AG20443 (cell line): Measurements from ENCODE around the gene HOXB4.

Experiments used
- DNase-seq: peaks from one replicate; pipeline ENCODE4 v3.0.0; 2012; ENCODE audit warnings: low spot score, mixed read lengths

Gene HOXB4

GRCh38 chr17:48601539-48602425, 23.6 kb upstream of the HOXB4 start:
- no peak for DNase-seq

GRCh38 chr17:48601207-48601538, 23.0 kb upstream of the HOXB4 start:
- no peak for DNase-seq

GRCh38 chr17:48600244-48601098, 22.3 kb upstream of the HOXB4 start:
- DNase-seq: no peak

GRCh38 chr17:48599354-48599753, 21.2 kb upstream of the HOXB4 start:
- DNase-seq: no peak

DNA sequence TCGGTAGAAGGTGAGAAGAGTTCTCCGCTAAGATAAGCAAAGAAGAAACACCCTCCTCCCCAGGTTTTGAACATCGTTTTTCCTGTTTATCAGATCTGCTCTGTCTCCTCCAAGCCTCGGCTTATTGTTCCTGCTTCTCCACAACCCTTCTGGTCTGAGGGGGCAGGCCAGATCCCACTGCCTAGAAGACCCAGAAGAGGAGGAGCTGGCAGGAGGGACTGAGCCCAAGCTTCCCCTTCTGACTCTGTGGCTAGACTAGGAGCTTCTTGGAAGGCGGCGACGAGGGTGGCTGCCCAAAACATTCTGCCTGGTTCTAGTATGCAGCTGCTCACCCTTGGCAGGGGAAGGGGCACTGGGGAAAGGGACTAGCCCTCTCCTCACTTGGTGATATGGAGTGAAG, 20.6 kb upstream of the HOXB4 start:
- DNase-seq: no peak

GRCh38 chr17:48597778-48598631, 19.9 kb upstream of the HOXB4 start:
- DNase-seq: peak; percentile 68

DNA sequence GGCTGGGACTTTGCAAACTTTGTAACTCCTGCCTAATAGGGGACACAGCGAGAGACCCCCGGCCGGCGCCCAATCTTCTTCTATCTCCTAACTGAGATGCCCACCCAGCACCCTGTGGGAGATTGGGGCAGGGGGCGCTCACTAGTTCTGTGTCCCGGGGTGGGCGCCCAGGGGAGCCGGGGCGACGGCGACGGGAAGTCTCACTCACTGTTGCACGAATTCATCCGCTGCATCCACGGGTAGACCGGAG, 19.3 kb upstream of the HOXB4 start:
- no peak for DNase-seq

DNA sequence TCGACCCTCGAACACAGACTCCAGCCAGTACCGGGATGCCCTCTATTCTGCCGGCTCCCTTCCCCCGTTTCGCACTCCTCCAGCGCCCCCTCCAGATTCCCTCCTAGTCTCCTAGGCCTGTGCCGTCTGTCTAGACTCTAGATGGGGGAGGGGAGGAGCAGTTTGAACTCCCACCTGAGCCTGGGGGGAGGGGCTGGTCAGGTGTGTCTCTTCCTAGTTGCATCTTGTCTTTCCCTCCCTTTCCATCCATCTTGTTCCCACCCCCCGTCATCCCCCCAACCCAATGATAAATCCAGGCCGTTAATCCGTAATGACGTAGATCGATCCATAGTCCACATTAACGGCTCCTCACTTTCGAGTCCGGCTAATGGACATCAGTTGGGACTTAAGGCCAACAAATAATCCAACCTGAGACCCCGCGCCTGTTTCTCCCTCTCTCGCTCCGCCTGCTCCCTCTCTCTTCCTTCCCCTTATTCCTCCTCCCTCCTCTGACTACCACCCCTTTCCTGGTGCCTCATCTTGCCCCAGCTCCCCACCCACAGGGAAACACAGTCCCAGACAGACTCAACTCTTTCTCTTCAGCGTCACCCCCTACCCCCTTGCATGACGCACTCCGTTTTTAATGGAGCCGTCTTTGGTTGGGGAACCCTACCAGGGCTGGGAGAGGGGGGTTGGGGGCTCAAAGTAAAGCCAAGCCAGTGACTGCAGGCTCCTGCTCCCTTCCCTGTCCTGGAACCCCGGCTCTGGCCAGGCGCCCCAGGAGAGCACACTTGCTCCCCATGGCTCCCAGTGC, 18.8 kb upstream of the HOXB4 start:
- DNase-seq: no peak

- no peak for DNase-seq
Measured at GRCh38 chr17:48596000-48596734, 18.0 kb upstream of the HOXB4 start.

GRCh38 chr17:48595278-48595999, 17.3 kb upstream of the HOXB4 start:
- DNase-seq: no peak

DNA sequence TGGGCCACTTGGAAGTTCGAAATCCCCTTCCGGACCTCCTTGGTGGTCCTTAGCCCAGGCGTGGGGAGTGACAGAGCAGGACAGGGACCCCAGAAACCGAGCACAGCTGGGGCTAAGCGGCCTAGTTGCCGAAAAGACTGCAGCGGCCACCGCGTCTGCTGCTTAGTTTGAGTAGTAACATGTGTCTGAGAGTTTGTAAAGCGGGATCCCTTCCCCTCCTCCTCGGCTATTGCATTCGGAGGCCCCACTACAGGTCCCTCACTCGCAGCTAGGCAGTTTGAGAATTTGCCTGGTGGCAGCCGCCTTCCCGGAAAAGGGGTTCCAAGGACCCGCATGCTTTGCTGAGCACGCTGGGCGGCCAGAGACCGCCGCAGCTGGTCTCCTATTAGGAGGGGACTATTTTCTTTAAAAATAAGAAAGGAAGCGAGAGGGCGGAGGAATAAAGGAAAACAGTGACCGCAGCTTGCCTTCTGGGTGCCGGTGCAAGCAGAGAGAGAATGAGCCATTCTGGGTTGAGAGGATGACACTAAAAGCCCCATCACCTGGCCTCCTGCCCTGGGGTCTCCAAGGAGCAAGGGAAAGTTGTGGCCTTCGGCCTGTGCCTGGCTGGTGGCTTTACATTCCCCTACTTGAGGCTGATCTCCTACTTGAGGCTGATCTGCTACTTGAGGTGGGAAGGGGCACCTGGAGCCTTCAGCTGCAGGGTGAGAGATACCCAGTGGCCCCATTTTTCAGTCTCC, 16.6 kb upstream of the HOXB4 start:
- no peak for DNase-seq

DNA sequence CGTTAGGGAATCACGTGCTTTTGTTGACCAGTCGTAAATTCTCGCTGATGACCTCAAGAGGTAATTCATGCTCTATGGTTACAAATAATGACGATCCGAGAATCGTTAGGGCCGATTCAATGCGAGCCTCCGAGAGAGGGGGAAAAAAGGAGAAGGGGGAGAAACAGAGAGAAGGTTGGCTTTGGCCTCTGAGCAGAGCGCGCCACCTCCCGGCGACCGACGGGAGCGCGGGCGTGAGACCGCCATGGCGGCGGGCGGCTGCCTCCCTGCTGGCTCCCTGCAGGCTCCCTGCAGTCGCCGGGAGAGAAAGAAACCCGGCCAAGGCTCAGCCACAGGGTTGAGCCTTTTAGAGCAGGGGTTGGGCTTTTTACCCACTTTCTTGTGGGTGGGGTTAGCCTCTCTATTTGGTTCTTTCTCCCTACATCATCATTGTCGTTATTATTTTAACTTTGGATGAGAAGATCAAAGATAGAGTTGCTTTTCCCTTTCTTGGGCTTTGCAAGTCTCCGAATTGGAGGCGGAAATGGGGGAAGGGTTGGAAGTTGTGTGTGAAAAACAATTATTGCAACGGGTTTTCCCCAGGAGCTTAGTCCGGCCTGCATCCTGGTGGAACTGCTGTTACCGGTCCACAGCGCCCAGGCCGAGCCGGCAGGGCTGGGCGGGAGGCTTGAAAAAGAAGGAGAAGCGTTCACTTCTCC, 15.8 kb upstream of the HOXB4 start:
- DNase-seq: peak; percentile 93

- peak; percentile 35 for DNase-seq
Measured at GRCh38 chr17:48593126-48593829, 15.1 kb upstream of the HOXB4 start, which contains the start of gene HOXB5. Gene HOXB5, minus strand, starts transcription at chr17:48593779. Its CDS starts 97 bp downstream, at chr17:48593682.

- DNase-seq: no peak
Measured at GRCh38 chr17:48592577-48592976, 14.4 kb upstream of the HOXB4 start.

DNA sequence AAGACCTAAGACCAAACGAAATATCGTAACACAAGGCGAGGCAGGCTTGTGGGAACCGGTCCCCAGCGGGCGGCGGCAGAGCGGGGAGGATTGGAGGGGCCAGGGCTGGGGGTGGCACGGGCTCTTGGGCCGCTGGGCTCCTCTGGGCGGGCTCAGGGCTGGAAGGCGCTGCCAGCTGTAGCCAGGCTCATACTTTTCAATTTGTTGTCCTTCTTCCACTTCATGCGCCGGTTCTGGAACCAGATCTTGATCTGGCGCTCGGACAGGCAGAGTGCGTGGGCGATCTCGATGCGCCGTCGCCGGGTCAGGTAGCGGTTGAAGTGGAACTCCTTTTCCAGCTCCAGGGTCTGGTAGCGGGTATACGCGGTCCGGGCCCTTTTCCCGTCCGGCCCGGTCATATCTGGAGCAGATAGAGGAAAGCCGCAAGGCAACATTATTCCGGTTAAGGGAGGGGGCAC, 13.9 kb upstream of the HOXB4 start:
- DNase-seq: no peak

DNA sequence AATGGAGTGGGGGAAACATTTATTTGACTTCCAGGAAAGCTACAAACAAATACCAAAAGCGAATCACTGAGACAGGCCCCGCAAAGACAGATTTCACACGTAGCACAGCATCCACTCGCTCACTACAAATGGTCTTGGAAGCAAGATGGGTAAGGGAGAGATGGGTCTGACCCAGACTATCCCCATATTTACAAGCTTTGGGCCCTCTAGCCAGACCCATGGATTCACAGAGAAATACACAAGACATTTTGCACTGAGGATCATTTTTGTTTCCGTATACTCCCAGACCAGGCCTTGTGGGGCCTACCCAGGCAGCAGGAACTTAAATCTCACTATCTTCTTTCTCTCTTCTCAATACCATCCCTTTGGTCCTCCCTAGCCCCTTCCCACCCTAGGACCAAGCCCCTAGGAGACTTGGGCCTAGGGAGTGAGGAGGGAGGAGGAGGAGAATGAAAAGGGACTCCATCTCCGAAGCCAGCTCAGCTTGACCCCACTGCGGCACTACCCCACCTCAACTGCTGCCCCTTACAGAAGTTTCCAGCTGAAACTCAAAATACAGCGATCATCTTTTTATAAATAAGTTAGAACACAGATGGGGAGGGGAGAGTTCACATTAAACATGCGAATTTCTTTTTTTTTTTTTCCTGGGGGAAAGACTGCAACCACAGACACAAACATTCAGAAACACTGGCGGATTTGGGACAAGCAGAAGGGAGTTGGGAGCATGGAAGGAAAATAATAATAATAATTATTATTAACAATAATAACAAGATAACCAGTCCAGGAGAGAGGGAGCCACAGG, 13.3 kb upstream of the HOXB4 start:
- DNase-seq: no peak

- no peak for DNase-seq
Measured at GRCh38 chr17:48590607-48591161, 12.5 kb upstream of the HOXB4 start.
